ENCODE data around the gene ZBED2. TPM values are rescaled to one million over a fixed set of nuclear protein-coding genes. Genes with fewer than 3 reads are reported as not detected.

The ZBED2 gene
- total and polyA plus RNA-seq, 2 experiments from 2014 or later, result not detected

GRCh38 chr3:111610612-111611054, 15.5 kb upstream of the ZBED2 start:
- Histone ChIP-seq H2AFZ (no peak overlapping the region), H3K4me2 (no peak overlapping the region), H3K4me1 (ENCODE audit: insufficient read depth) (no peaks in the 10 kb centered on the region; the same call in 1 of the 2 replicates), H3K27me3 (ENCODE audit: insufficient read depth) (no peaks in the 10 kb centered on the region), H3K36me3 (ENCODE audit: insufficient read depth) (no peaks in the 10 kb centered on the region), H3K79me2 (replicated peaks; ENCODE audit: insufficient read depth) (no peaks in the 10 kb centered on the region), H3K4me3 (no peak overlapping the region), H3K9me2 (ENCODE audit: insufficient read depth) (no peaks in the 10 kb centered on the region), H4K20me1 (replicated peaks; ENCODE audit: insufficient read depth) (no peaks in the 10 kb centered on the region), H3K27ac (ENCODE audit: low read depth) (no peak overlapping the region), H3F3A (replicated peaks; ENCODE audit: low read depth) (no peaks in the 10 kb centered on the region)
- DNase-seq (ENCODE audit: low spot score), result no peak
- Mint-ChIP-seq H3K36me3 (ENCODE audit: low read depth) (no peaks in the 10 kb centered on the region; the same call in 2 of the 3 replicates), H3K27me3 (ENCODE audit: insufficient read depth, low read depth, poor library complexity) (peaks cover 1% of the 10 kb centered on the region), H3K27ac (no peak overlapping the region), H3K4me1 (peaks cover 2% of the 10 kb centered on the region; the same call in 2 of the 3 replicates), H3K4me3 (no peak overlapping the region), H3K9me3 (no peaks in the 10 kb centered on the region)
- TF ChIP-seq ZNF114 (CRISPR knock-in tag; IDR thresholded peaks at IDR 0.05) (no peak), EZH2phosphoT487 (IDR thresholded peaks at IDR 0.05; ENCODE audit: unreplicated experiment) (no peak), CTCF (conservative IDR thresholded peaks at IDR 0.05; ENCODE audit: low read depth in 2 of 2) (no peak), EZH2 (IDR thresholded peaks at IDR 0.05; ENCODE audit: low read depth, unreplicated experiment) (no peak), ETS1 (IDR thresholded peaks at IDR 0.05) (no peak), REST (IDR thresholded peaks at IDR 0.05; ENCODE audit: unreplicated experiment) (no peak), ZNF462 (CRISPR knock-in tag; IDR thresholded peaks at IDR 0.05) (no peak), CREB1 (CRISPR knock-in tag; IDR thresholded peaks at IDR 0.05; ENCODE audit: low read depth) (no peak), JUNB (IDR thresholded peaks at IDR 0.05; ENCODE audit: unreplicated experiment) (no peak), ZNF331 (CRISPR knock-in tag; IDR thresholded peaks at IDR 0.05; ENCODE audit: low read depth) (no peak), NANOG (IDR thresholded peaks at IDR 0.05; ENCODE audit: borderline replicate concordance) (no peak)
- ATAC-seq, result no peak

Data from GM23338 (cell line).